Loucy (cell line): ENCODE data around the gene TBC1D24.

Experiments used
- EZH2phosphoT487 ChIP-seq: fragments of 200-600 bp; IDR thresholded peaks from 2 replicates; pipeline ENCODE4 v1.6.1; 2018; ENCODE audit warnings: antibody characterized with exemption, mild to moderate bottlenecking, moderate library complexity, borderline replicate concordance
- TF ChIP-seq, protein P1 (sequence below): fragments of 200-600 bp; sonication (generic); conservative IDR thresholded peaks from 2 replicates; pipeline ENCODE4 v1.5.1; 2014; ENCODE audit warnings: mild to moderate bottlenecking, antibody characterized with exemption, low read length

DNA sequence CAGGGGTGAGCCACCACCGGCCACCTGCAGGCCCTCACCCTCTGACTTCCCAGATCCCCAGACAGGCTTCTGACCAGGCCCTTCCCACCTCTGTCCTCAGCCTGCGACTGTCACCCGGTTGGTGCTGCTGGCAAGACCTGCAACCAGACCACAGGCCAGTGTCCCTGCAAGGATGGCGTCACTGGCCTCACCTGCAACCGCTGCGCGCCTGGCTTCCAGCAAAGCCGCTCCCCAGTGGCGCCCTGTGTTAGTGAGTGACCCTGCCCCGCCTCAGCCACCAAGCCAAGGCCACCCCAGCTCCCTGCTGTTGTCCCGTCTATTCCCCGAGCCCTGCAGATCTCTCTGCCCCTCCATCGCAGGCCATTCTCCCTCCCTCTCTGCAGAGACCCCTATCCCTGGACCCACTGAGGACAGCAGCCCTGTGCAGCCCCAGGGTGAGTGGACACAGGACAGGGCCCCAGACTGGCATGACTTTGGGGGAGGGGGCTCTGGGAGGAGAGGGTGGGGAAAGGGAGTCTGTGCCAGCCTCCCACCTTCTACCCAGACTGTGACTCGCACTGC, 2.0 kb upstream of the TBC1D24 start:
- TF ChIP-seq, protein P1, sequence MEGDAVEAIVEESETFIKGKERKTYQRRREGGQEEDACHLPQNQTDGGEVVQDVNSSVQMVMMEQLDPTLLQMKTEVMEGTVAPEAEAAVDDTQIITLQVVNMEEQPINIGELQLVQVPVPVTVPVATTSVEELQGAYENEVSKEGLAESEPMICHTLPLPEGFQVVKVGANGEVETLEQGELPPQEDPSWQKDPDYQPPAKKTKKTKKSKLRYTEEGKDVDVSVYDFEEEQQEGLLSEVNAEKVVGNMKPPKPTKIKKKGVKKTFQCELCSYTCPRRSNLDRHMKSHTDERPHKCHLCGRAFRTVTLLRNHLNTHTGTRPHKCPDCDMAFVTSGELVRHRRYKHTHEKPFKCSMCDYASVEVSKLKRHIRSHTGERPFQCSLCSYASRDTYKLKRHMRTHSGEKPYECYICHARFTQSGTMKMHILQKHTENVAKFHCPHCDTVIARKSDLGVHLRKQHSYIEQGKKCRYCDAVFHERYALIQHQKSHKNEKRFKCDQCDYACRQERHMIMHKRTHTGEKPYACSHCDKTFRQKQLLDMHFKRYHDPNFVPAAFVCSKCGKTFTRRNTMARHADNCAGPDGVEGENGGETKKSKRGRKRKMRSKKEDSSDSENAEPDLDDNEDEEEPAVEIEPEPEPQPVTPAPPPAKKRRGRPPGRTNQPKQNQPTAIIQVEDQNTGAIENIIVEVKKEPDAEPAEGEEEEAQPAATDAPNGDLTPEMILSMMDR: no peak
- no peak for TF ChIP-seq EZH2phosphoT487
